ENCODE measurements around the gene SUN1. TPM values are rescaled to one million over a fixed set of nuclear protein-coding genes. Genes with fewer than 3 reads are reported as not detected.
A peak's percentile ranks its signal among the peaks of the same experiment; 100 is the strongest.

SUN1 gene
- total and polyA plus RNA-seq, 9 of the 15 experiments (the other 6 are each of a cell fraction or from before 2014, with no cell fraction given): 36.8 to 132 (median 62.3) TPM

DNA sequence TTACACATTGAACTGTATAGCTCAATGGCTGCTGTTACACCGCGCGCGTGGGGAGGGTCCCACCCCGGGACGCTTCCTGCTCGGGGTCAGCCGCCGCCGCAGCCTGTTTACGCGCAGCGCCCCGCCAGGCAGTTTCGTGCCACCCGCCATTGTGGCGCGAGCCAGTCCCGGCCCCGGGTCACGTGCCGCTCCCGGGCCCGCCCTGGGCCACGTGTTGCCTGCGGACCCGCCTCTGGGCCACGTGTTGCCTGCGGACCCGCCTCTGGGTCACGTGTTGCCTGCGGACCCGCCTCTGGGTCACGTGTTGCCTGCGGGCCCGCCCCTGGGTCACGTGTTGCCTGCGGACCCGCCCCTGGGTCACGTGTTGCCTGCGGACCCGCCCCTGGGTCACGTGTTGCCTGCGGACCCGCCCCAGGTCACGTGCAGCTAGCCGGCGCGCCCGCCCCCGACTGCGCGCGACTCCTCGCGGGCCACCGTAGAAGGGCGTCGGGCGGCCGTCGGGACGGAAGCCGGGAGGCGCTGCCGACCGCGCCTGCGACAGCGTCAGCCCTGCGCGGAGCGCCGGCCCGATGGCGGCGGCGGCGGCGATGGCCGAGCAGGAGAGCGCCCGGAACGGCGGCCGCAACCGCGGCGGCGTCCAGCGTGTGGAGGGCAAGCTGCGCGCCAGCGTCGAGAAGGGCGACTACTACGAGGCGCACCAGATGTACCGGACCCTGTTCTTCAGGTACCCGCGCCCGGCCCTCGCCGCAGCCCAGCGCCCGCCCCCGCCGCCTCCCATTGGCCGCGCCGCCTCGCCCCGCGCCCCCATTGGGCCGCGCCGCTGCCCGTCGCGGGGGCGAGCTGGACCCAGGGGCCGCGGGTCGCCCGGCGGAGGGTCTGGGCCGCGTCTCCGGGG, 44.0 kb downstream of the SUN1 start, which contains the start of gene GET4 (continued):
- TF ChIP-seq FOXM1 (IDR thresholded peaks at IDR 0.05; ENCODE audit: low read depth) (no peak), FOXM1 (CRISPR knock-in tag; IDR thresholded peaks at IDR 0.05; ENCODE audit: low read depth) (peak; percentile 98), JUNB (CRISPR knock-in tag; conservative IDR thresholded peaks at IDR 0.05) (no peak), ZBTB7A (IDR thresholded peaks at IDR 0.05; ENCODE audit: borderline replicate concordance, control insufficient read depth, low read depth, low read length) (peak; percentile 86; the same call in 1 of the 2 replicates), THAP7 (CRISPR knock-in tag; IDR thresholded peaks at IDR 0.05) (peak; percentile 86), FOXP1 (CRISPR knock-in tag; IDR thresholded peaks at IDR 0.05) (peak; percentile 99), YY1 (IDR thresholded peaks at IDR 0.05; ENCODE audit: borderline replicate concordance in 1 of 3, control insufficient read depth in 1 of 3, extremely low read depth in 1 of 3, insufficient read depth in 3 of 3, insufficient read length in 1 of 3, insufficient replicate concordance in 2 of 3, low read depth in 1 of 3, low read length in 2 of 3) (peak; percentile 74 to 91 (median 87)), PCBP1 (IDR thresholded peaks at IDR 0.05; ENCODE audit: low read depth, low read length, poor library complexity, severe bottlenecking) (peak; percentile 66), RB1 (IDR thresholded peaks at IDR 0.05; ENCODE audit: low read depth) (peak; percentile 93), ZNF589 (CRISPR knock-in tag; IDR thresholded peaks at IDR 0.05; ENCODE audit: low read depth) (peak; percentile 0; the same call in 1 of the 2 replicates), GTF2F1 (IDR thresholded peaks at IDR 0.05; ENCODE audit: low read depth, low read length) (peak; percentile 80), CREM (IDR thresholded peaks at IDR 0.05; ENCODE audit: low read depth) (peak; percentile 91), HDAC8 (tag; IDR thresholded peaks at IDR 0.05) (no peak), RCOR1 (IDR thresholded peaks at IDR 0.05; ENCODE audit: borderline replicate concordance in 1 of 2, low read depth in 2 of 2, low read length in 2 of 2) (peak in 1 of 2 experiments; percentile 90; a peak in 2 of 4 replicates), NFYB (IDR thresholded peaks at IDR 0.05; ENCODE audit: extremely low read depth, insufficient read length) (peak; percentile 98), EGR1 (conservative IDR thresholded peaks at IDR 0.05) (no peak), ZNF592 (IDR thresholded peaks at IDR 0.05) (peak; percentile 92), CAMTA2 (CRISPR knock-in tag; conservative IDR thresholded peaks at IDR 0.05) (no peak)
